Measurements from ENCODE around the gene CNTNAP2.

Gene CNTNAP2

GRCh38 chr7:147485660-147486210 is 1369.1 kb downstream of the CNTNAP2 start:
- H3K4me1 ChIP-seq (ENCODE audit: control insufficient read depth, insufficient read depth, low read length, poor library complexity, severe bottlenecking) = no peaks in the 10 kb centered on the region
- H3K27ac ChIP-seq (ENCODE audit: low read depth, low read length, severe bottlenecking) = no peak overlapping the region
- no peaks in the 10 kb centered on the region for H3K36me3 ChIP-seq (ENCODE audit: control insufficient read depth, insufficient read depth, low read length)
- no peaks in the 10 kb centered on the region for H3K9me3 ChIP-seq (ENCODE audit: control insufficient read depth, low read length)
- H3K4me3 ChIP-seq (ENCODE audit: extremely low read depth, insufficient read depth, low read length, poor library complexity, severe bottlenecking) = no peak overlapping the region
- 97 to 100% methylated on average over 1 to 3 of the region's 4 CpGs for WGBS, 2 experiments (ENCODE audit: insufficient coverage in 2 of 2)

- no peaks in the 10 kb centered on the region for H3K4me1 ChIP-seq (ENCODE audit: control insufficient read depth, insufficient read depth, low read length, poor library complexity, severe bottlenecking)
- WGBS, 2 experiments (ENCODE audit: insufficient coverage in 2 of 2) = 100% methylated on average over 1 of the region's 4 CpGs; no CpG with 5 or more reads in 1 of the 2 experiments
- H3K9me3 ChIP-seq (ENCODE audit: control insufficient read depth, low read length) = no peaks in the 10 kb centered on the region
- H3K4me3 ChIP-seq (ENCODE audit: extremely low read depth, insufficient read depth, low read length, poor library complexity, severe bottlenecking) = no peak overlapping the region
- H3K27ac ChIP-seq (ENCODE audit: low read depth, low read length, severe bottlenecking) = no peak overlapping the region
- no peaks in the 10 kb centered on the region for H3K36me3 ChIP-seq (ENCODE audit: control insufficient read depth, insufficient read depth, low read length)
Observed at GRCh38 chr7:147492606-147493005, 1376.0 kb downstream of the CNTNAP2 start.

- no peaks in the 10 kb centered on the region for H3K4me1 ChIP-seq (ENCODE audit: control insufficient read depth, insufficient read depth, low read length, poor library complexity, severe bottlenecking)
- H3K36me3 ChIP-seq (ENCODE audit: control insufficient read depth, insufficient read depth, low read length) = no peaks in the 10 kb centered on the region
- WGBS, 2 experiments (ENCODE audit: insufficient coverage in 2 of 2) = no CpG with 5 or more reads among the region's 1 CpG
- no peaks in the 10 kb centered on the region for H3K9me3 ChIP-seq (ENCODE audit: control insufficient read depth, low read length)
- no peak overlapping the region for H3K4me3 ChIP-seq (ENCODE audit: extremely low read depth, insufficient read depth, low read length, poor library complexity, severe bottlenecking)
- no peak overlapping the region for H3K27ac ChIP-seq (ENCODE audit: low read depth, low read length, severe bottlenecking)
Observed at GRCh38 chr7:147496209-147496608, 1379.6 kb downstream of the CNTNAP2 start.

DNA sequence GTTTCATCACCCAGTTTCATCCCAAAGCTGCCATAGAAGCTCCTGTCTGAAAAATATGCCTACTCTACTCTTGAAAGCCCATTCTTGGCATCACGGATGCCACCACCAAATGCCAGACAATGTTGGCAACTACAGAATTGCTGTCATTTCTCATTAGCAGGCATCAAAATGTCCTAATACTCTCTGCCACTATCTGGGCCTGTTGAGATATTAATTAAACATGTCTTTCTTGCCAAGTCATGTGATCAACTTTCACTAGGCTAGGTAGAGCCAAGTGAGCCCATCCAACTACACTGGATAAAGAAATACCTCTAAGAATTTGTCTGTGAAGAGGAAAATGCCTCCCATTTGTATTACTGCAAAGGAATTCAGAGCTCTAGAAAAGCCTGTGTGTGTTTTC is 1380.6 kb downstream of the CNTNAP2 start:
- Histone ChIP-seq H3K4me3 (ENCODE audit: extremely low read depth, insufficient read depth, low read length, poor library complexity, severe bottlenecking) (no peak overlapping the region), H3K9me3 (ENCODE audit: control insufficient read depth, low read length) (no peaks in the 10 kb centered on the region), H3K27ac (ENCODE audit: low read depth, low read length, severe bottlenecking) (no peak overlapping the region), H3K36me3 (ENCODE audit: control insufficient read depth, insufficient read depth, low read length) (no peaks in the 10 kb centered on the region), H3K4me1 (ENCODE audit: control insufficient read depth, insufficient read depth, low read length, poor library complexity, severe bottlenecking) (no peaks in the 10 kb centered on the region)
- WGBS, 2 experiments (ENCODE audit: insufficient coverage in 2 of 2) = 100% methylated on average over 1 of the region's 1 CpG

DNA sequence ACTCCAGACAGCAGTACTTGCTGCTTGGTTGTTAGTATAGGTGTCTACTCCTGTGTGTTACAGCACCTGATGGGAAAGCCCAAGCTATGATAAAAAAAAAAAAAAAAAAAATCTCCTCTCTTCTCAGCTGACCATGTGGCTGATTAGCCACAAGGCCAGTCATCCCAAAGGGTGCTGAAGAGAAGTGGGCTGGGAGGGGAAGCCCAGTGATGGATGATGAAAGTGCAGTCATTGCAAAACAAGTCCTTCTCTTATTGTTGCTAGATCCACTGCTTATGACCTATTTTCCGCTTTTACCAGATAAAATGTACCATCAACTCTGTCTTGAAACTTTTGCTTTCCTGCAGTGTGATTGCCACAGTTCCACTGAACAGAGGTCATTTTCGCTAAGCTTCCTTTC is 1381.5 kb downstream of the CNTNAP2 start:
- WGBS, 2 experiments (ENCODE audit: insufficient coverage in 2 of 2) = 75 to 80% methylated on average over 1 of the region's 2 CpGs
- no peaks in the 10 kb centered on the region for H3K9me3 ChIP-seq (ENCODE audit: control insufficient read depth, low read length)

GRCh38 chr7:147509035-147509501 is 1392.5 kb downstream of the CNTNAP2 start:
- 78 to 100% methylated on average over 1 to 2 of the region's 3 CpGs for WGBS, 2 experiments (ENCODE audit: insufficient coverage in 2 of 2)
- Histone ChIP-seq H3K36me3 (ENCODE audit: control insufficient read depth, insufficient read depth, low read length) (no peaks in the 10 kb centered on the region), H3K27ac (ENCODE audit: low read depth, low read length, severe bottlenecking) (no peak overlapping the region), H3K4me1 (ENCODE audit: control insufficient read depth, insufficient read depth, low read length, poor library complexity, severe bottlenecking) (no peaks in the 10 kb centered on the region), H3K9me3 (ENCODE audit: control insufficient read depth, low read length) (no peaks in the 10 kb centered on the region), H3K4me3 (ENCODE audit: extremely low read depth, insufficient read depth, low read length, poor library complexity, severe bottlenecking) (no peak overlapping the region)

More for the DNA sequence above, 1381.5 kb downstream of the CNTNAP2 start:
- Histone ChIP-seq H3K27ac (ENCODE audit: low read depth, low read length, severe bottlenecking) (no peak overlapping the region), H3K4me1 (ENCODE audit: control insufficient read depth, insufficient read depth, low read length, poor library complexity, severe bottlenecking) (no peaks in the 10 kb centered on the region), H3K4me3 (ENCODE audit: extremely low read depth, insufficient read depth, low read length, poor library complexity, severe bottlenecking) (no peak overlapping the region), H3K36me3 (ENCODE audit: control insufficient read depth, insufficient read depth, low read length) (no peaks in the 10 kb centered on the region)

GRCh38 chr7:147509541-147510200 is 1393.1 kb downstream of the CNTNAP2 start:
- Histone ChIP-seq H3K9me3 (ENCODE audit: control insufficient read depth, low read length) (no peaks in the 10 kb centered on the region), H3K36me3 (ENCODE audit: control insufficient read depth, insufficient read depth, low read length) (no peaks in the 10 kb centered on the region), H3K4me1 (ENCODE audit: control insufficient read depth, insufficient read depth, low read length, poor library complexity, severe bottlenecking) (no peaks in the 10 kb centered on the region), H3K27ac (ENCODE audit: low read depth, low read length, severe bottlenecking) (no peak overlapping the region), H3K4me3 (ENCODE audit: extremely low read depth, insufficient read depth, low read length, poor library complexity, severe bottlenecking) (no peak overlapping the region)
- WGBS, 2 experiments (ENCODE audit: insufficient coverage in 2 of 2) = 75 to 80% methylated on average over 1 to 2 of the region's 4 CpGs

DNA sequence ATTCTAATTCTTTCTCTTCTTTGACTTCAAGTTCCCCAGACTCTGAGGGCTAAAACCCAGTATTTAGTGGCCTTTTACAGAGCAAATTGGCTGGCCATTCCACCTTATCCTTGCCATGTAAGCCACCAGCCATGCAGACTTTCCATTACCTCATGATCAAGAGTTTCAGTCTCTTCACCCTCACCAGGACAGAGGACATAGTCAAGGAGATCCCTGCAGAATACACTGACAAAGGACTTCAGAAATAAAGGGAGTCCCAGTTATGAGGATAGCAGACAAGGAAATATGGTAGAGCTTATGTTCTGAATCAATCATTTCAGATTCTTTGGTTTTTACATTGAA is 1393.6 kb downstream of the CNTNAP2 start:
- H3K4me3 ChIP-seq (ENCODE audit: extremely low read depth, insufficient read depth, low read length, poor library complexity, severe bottlenecking) = no peak overlapping the region
- H3K9me3 ChIP-seq (ENCODE audit: control insufficient read depth, low read length) = no peaks in the 10 kb centered on the region
- H3K36me3 ChIP-seq (ENCODE audit: control insufficient read depth, insufficient read depth, low read length) = no peaks in the 10 kb centered on the region
- no peaks in the 10 kb centered on the region for H3K4me1 ChIP-seq (ENCODE audit: control insufficient read depth, insufficient read depth, low read length, poor library complexity, severe bottlenecking)
- H3K27ac ChIP-seq (ENCODE audit: low read depth, low read length, severe bottlenecking) = no peak overlapping the region

GRCh38 chr7:147510923-147511322 is 1394.3 kb downstream of the CNTNAP2 start:
- Histone ChIP-seq H3K4me3 (ENCODE audit: extremely low read depth, insufficient read depth, low read length, poor library complexity, severe bottlenecking) (no peak overlapping the region), H3K9me3 (ENCODE audit: control insufficient read depth, low read length) (no peaks in the 10 kb centered on the region), H3K27ac (ENCODE audit: low read depth, low read length, severe bottlenecking) (no peak overlapping the region), H3K36me3 (ENCODE audit: control insufficient read depth, insufficient read depth, low read length) (no peaks in the 10 kb centered on the region), H3K4me1 (ENCODE audit: control insufficient read depth, insufficient read depth, low read length, poor library complexity, severe bottlenecking) (no peaks in the 10 kb centered on the region)
- WGBS, 2 experiments (ENCODE audit: insufficient coverage in 2 of 2) = 75 to 93% methylated on average over 2 to 3 of the region's 4 CpGs

- no peaks in the 10 kb centered on the region for H3K9me3 ChIP-seq (ENCODE audit: control insufficient read depth, low read length)
- no peak overlapping the region for H3K4me3 ChIP-seq (ENCODE audit: extremely low read depth, insufficient read depth, low read length, poor library complexity, severe bottlenecking)
- H3K4me1 ChIP-seq (ENCODE audit: control insufficient read depth, insufficient read depth, low read length, poor library complexity, severe bottlenecking) = peaks cover under 1% of the 10 kb centered on the region
- 67% methylated on average over 3 of the region's 4 CpGs; no CpG with 5 or more reads in 1 of the 2 experiments for WGBS, 2 experiments (ENCODE audit: insufficient coverage in 2 of 2)
- no peaks in the 10 kb centered on the region for H3K36me3 ChIP-seq (ENCODE audit: control insufficient read depth, insufficient read depth, low read length)
- H3K27ac ChIP-seq (ENCODE audit: low read depth, low read length, severe bottlenecking) = no peak overlapping the region
Observed at GRCh38 chr7:147513451-147513850, 1396.8 kb downstream of the CNTNAP2 start.

- Histone ChIP-seq H3K9me3 (ENCODE audit: control insufficient read depth, low read length) (no peaks in the 10 kb centered on the region), H3K27ac (ENCODE audit: low read depth, low read length, severe bottlenecking) (no peak overlapping the region), H3K36me3 (ENCODE audit: control insufficient read depth, insufficient read depth, low read length) (no peaks in the 10 kb centered on the region), H3K4me3 (ENCODE audit: extremely low read depth, insufficient read depth, low read length, poor library complexity, severe bottlenecking) (no peak overlapping the region), H3K4me1 (ENCODE audit: control insufficient read depth, insufficient read depth, low read length, poor library complexity, severe bottlenecking) (peaks cover 8% of the 10 kb centered on the region)
- no CpG with 5 or more reads among the region's 2 CpGs for WGBS, 2 experiments (ENCODE audit: insufficient coverage in 2 of 2)
Observed at GRCh38 chr7:147516391-147516790, 1399.8 kb downstream of the CNTNAP2 start.
